HCT116 (cell line): ENCODE data around the gene OPN1SW. TPM values are rescaled to one million over a fixed set of nuclear protein-coding genes. Genes with fewer than 3 reads are reported as not detected.

Experiments used
- ATAC-seq: fragments of 200-7000 bp; cut with Tn5 transposase; 2 replicates; pipeline ENCODE4 v1.9.1; 2020; ENCODE audit warnings: mild to moderate bottlenecking, moderate library complexity
- BruUV-seq: library from RNA; stranded (reverse); fragments of 400-500 nt; replicated peaks from 2 replicates; lab custom pipeline; 2021; lab: Mats Ljungman, UMichigan
- CTCF ChIA-PET: fragments of 300-600 bp; sonication (Branson Sonifier 250); formaldehyde crosslinking; loops from one replicate; lab custom pipeline; 2021; ENCODE audit warnings: antibody characterized with exemption; lab: Charles Lee
- POLR2A ChIA-PET: fragments of 300-600, 350-600 bp; sonication (Branson Sonifier 250); formaldehyde crosslinking; loops from one replicate; lab custom pipeline; 2021; ENCODE audit warnings: antibody characterized with exemption; lab: Charles Lee
- RAD21 ChIA-PET, 2 experiments: fragments of 300-600 bp; sonication (Branson Sonifier 250); formaldehyde crosslinking; loops; one replicate each; lab custom pipeline; 2023; ENCODE audit warnings: low total read pairs in 2 of 2; ENCODE audit not compliant: uncharacterized antibody in 2 of 2, unreplicated experiment in 2 of 2, low non-redundant PET in 1 of 2; lab: Charles Lee
- DNase-seq: peaks from one replicate; pipeline ENCODE4 v3.0.0-alpha.2; 2010; ENCODE audit warnings: low read depth, low spot score
- H2AFZ ChIP-seq: fragments of 200-600 bp; shearing (Covaris generic), sonication (generic); 2 replicates; pipeline ENCODE4 v1.6.1; 2017; ENCODE audit warnings: low read depth, mixed run types, mixed read lengths, antibody characterized with exemption, low read length; ENCODE audit not compliant: poor library complexity, severe bottlenecking
- H3K27ac ChIP-seq: 2 replicates; pipeline ENCODE4 v1.5.1; 2012; ENCODE audit warnings: low read depth, low read length
- H3K27me3 ChIP-seq: fragments of 200-600 bp; sonication (generic); 2 replicates; pipeline ENCODE4 v1.6.1; 2016; ENCODE audit warnings: mixed run types, low read length, mixed read lengths; ENCODE audit not compliant: insufficient read depth
- H3K36me3 ChIP-seq, 2 experiments: fragments of 200-500 bp in 1 of 2; fragments of 200-600 bp in 1 of 2; sonication (Bioruptor generic) in 1 of 2; sonication (generic) in 1 of 2; 2 replicates each; pipeline versions ENCODE4 v1.5.1 to v1.6.1; 2014 to 2016; ENCODE audit warnings: low read length in 2 of 2, inconsistent platforms in 1 of 2, mixed read lengths in 1 of 2, mixed run types in 1 of 2; ENCODE audit not compliant: insufficient read depth in 2 of 2, control insufficient read depth in 1 of 2
- H3K4me1 ChIP-seq, 2 experiments: fragments of 200-600 bp in 1 of 2; sonication (generic) in 1 of 2; 2 replicates each; pipeline versions ENCODE4 v1.5.1 to v1.6.1; 2012 to 2017; ENCODE audit warnings: low read length in 2 of 2, inconsistent platforms in 1 of 2, mild to moderate bottlenecking in 1 of 2, mixed read lengths in 1 of 2, mixed run types in 1 of 2, moderate library complexity in 1 of 2; ENCODE audit not compliant: insufficient read depth in 2 of 2, control insufficient read depth in 1 of 2
- H3K4me2 ChIP-seq: fragments of 200-600 bp; sonication (generic); 2 replicates; pipeline ENCODE4 v1.6.1; 2017; ENCODE audit warnings: mixed run types, low read length, mixed read lengths
- H3K4me3 ChIP-seq, 2 experiments: fragments of 200-600 bp in 1 of 2; sonication (generic) in 1 of 2; replicated peaks in 1 of 2; 2 replicates each; pipeline ENCODE4 v1.5.1; 2011 to 2016; ENCODE audit warnings: low read length in 2 of 2, control low read depth in 1 of 2, low read depth in 1 of 2, mild to moderate bottlenecking in 1 of 2, mixed read lengths in 1 of 2, mixed run types in 1 of 2
- H3K79me2 ChIP-seq: fragments of 200-600 bp; sonication (generic); 2 replicates; pipeline ENCODE4 v1.6.1; 2017; ENCODE audit warnings: mild to moderate bottlenecking, mixed run types, low read length, moderate library complexity, mixed read lengths; ENCODE audit not compliant: insufficient read depth
- H3K9ac ChIP-seq: fragments of 200-600 bp; sonication (generic); 2 replicates; pipeline ENCODE4 v1.6.1; 2016; ENCODE audit warnings: low read length, mixed read lengths
- H3K9me2 ChIP-seq: fragments of 200-600 bp; sonication (generic), shearing (Covaris generic); 2 replicates; pipeline ENCODE4 v1.6.1; 2017; ENCODE audit warnings: mixed run types, mild to moderate bottlenecking, moderate library complexity; ENCODE audit not compliant: insufficient read depth
- H3K9me3 ChIP-seq, 2 experiments: fragments of 200-500 bp in 1 of 2; fragments of 200-600 bp in 1 of 2; sonication (Bioruptor generic) in 1 of 2; sonication (generic) in 1 of 2; 2 replicates each; pipeline ENCODE4 v1.6.1; 2014 to 2017; ENCODE audit warnings: low read length in 2 of 2, mixed read lengths in 2 of 2, inconsistent platforms in 1 of 2, low read depth in 1 of 2, mild to moderate bottlenecking in 1 of 2, mixed run types in 1 of 2, moderate library complexity in 1 of 2; ENCODE audit not compliant: control insufficient read depth in 1 of 2, insufficient read depth in 1 of 2
- H4K20me1 ChIP-seq: fragments of 200-600 bp; sonication (generic), shearing (Covaris generic); 2 replicates; pipeline ENCODE4 v1.6.1; 2017; ENCODE audit warnings: mixed run types, mild to moderate bottlenecking, moderate library complexity; ENCODE audit not compliant: insufficient read depth
- EZH2 ChIP-seq: fragments of 200-600 bp; sonication (generic); IDR thresholded peaks from 2 replicates; pipeline ENCODE4 v1.6.1; 2017; ENCODE audit warnings: antibody characterized with exemption, mixed run types
- FOSL1 ChIP-seq: IDR thresholded peaks from 2 replicates; pipeline ENCODE4 v1.6.1; 2012; ENCODE audit warnings: low read depth
- JUND ChIP-seq: IDR thresholded peaks from 2 replicates; pipeline ENCODE4 v1.6.1; 2012
- POLR2A ChIP-seq: IDR thresholded peaks from 2 replicates; pipeline ENCODE4 v1.7.0; 2011; ENCODE audit warnings: borderline replicate concordance; ENCODE audit not compliant: insufficient read depth, insufficient read length; ENCODE audit errors: extremely low read depth
- POLR2AphosphoS5 ChIP-seq: IDR thresholded peaks from 2 replicates; pipeline ENCODE4 v1.6.1; 2011; ENCODE audit warnings: mild to moderate bottlenecking, low read depth, low read length, moderate library complexity
- RAD21 ChIP-seq: IDR thresholded peaks from 2 replicates; pipeline ENCODE4 v1.6.1; 2012; ENCODE audit warnings: low read depth, mild to moderate bottlenecking
- SIN3A ChIP-seq: IDR thresholded peaks from 2 replicates; pipeline ENCODE4 v1.6.1; 2012; ENCODE audit warnings: low read depth
- SP1 ChIP-seq: IDR thresholded peaks from 2 replicates; pipeline ENCODE4 v1.6.1; 2012; ENCODE audit warnings: low read depth
- SRF ChIP-seq: IDR thresholded peaks from 2 replicates; pipeline ENCODE4 v1.6.1; 2012; ENCODE audit warnings: low read depth
- YY1 ChIP-seq: IDR thresholded peaks from 2 replicates; pipeline ENCODE4 v1.6.1; 2011; ENCODE audit warnings: low read length, low read depth, moderate library complexity, mild to moderate bottlenecking; ENCODE audit not compliant: insufficient replicate concordance; ENCODE audit errors: extremely low read depth
- intact Hi-C: fragments of 100-400 bp; cut with micrococcal nuclease; formaldehyde crosslinking; loops from 2 replicates; pipeline ENCODE4 v1.10.0; 2022
- total RNA-seq: library from RNA; stranded (reverse); gene quantifications from one replicate; pipeline ENCODE4 v1.2.1, GENCODE V29; 2021; ENCODE audit not compliant: unreplicated experiment
- TF ChIP-seq, protein P1 (sequence below): IDR thresholded peaks from 2 replicates; pipeline ENCODE4 v1.6.1; 2011; ENCODE audit warnings: mild to moderate bottlenecking, low read length, moderate library complexity; ENCODE audit not compliant: insufficient replicate concordance; ENCODE audit errors: extremely low read depth
- TF ChIP-seq, protein P2 (sequence below): IDR thresholded peaks from 2 replicates; pipeline ENCODE4 v1.6.1; 2012; ENCODE audit warnings: low read depth
- TF ChIP-seq, protein P3 (sequence below): IDR thresholded peaks from 2 replicates; pipeline ENCODE4 v1.6.1; 2012
- TF ChIP-seq, protein P4 (sequence below), 3 experiments: fragments of 200-600 bp in 1 of 3; sonication (generic) in 1 of 3; IDR thresholded peaks in 2 of 3; conservative IDR thresholded peaks in 1 of 3; 2 replicates each; pipeline ENCODE4 v1.5.1; 2012 to 2017; ENCODE audit warnings: low read depth in 2 of 3, low read length in 2 of 3, antibody characterized with exemption in 1 of 3, borderline replicate concordance in 1 of 3, control low read depth in 1 of 3, mild to moderate bottlenecking in 1 of 3, mixed read lengths in 1 of 3, mixed run types in 1 of 3, moderate library complexity in 1 of 3; ENCODE audit not compliant: insufficient read depth in 1 of 3

Gene OPN1SW
- total RNA-seq, 1 experiment from 2014 or later = not detected

DNA sequence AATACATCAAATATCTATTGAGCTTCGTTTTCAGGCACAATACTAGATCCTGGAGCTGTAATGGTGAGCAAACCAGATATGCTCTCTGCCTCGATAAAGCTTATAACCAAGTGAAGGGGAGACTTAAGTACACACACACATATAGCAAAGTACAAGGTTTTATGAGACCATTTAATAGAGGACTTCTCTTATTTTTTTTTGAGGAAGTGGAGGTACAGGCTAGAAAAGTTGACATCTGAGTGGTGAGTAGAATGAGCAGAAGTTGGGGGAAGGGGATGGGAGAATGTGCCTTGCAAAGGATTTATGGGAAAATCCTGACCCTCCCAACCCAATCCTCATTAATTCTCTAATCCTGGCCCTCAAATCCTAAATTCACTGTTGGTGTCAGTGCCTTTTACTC lies 23.9 kb upstream of the OPN1SW start:
- RAD21 ChIA-PET = no interaction called here
- no TSS peak for BruUV-seq
- Histone ChIP-seq H3K4me3 (no peak overlapping the region), H3K9ac (no peak overlapping the region), H3K27me3 (no peaks in the 10 kb centered on the region), H4K20me1 (no peaks in the 10 kb centered on the region), H3K36me3 (no peaks in the 10 kb centered on the region), H3K27ac (no peak overlapping the region), H3K79me2 (no peaks in the 10 kb centered on the region), H2AFZ (no peak overlapping the region), H3K4me2 (no peak overlapping the region), H3K9me3 (no peaks in the 10 kb centered on the region), H3K9me2 (no peaks in the 10 kb centered on the region), H3K4me1 (no peaks in the 10 kb centered on the region)
- CTCF ChIA-PET = no interaction called here
- intact Hi-C loops = no loop called here
- POLR2A ChIA-PET = no interaction called here
- no peak for ATAC-seq
- no peak for DNase-seq
- TF ChIP-seq, protein P1, sequence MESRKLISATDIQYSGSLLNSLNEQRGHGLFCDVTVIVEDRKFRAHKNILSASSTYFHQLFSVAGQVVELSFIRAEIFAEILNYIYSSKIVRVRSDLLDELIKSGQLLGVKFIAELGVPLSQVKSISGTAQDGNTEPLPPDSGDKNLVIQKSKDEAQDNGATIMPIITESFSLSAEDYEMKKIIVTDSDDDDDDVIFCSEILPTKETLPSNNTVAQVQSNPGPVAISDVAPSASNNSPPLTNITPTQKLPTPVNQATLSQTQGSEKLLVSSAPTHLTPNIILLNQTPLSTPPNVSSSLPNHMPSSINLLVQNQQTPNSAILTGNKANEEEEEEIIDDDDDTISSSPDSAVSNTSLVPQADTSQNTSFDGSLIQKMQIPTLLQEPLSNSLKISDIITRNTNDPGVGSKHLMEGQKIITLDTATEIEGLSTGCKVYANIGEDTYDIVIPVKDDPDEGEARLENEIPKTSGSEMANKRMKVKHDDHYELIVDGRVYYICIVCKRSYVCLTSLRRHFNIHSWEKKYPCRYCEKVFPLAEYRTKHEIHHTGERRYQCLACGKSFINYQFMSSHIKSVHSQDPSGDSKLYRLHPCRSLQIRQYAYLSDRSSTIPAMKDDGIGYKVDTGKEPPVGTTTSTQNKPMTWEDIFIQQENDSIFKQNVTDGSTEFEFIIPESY = no peak
- TF ChIP-seq RAD21 (no peak), YY1 (no peak), SP1 (no peak), EZH2 (no peak), SIN3A (no peak), POLR2A (no peak), SRF (no peak), FOSL1 (no peak), POLR2AphosphoS5 (no peak), JUND (no peak)
- TF ChIP-seq, protein P2, sequence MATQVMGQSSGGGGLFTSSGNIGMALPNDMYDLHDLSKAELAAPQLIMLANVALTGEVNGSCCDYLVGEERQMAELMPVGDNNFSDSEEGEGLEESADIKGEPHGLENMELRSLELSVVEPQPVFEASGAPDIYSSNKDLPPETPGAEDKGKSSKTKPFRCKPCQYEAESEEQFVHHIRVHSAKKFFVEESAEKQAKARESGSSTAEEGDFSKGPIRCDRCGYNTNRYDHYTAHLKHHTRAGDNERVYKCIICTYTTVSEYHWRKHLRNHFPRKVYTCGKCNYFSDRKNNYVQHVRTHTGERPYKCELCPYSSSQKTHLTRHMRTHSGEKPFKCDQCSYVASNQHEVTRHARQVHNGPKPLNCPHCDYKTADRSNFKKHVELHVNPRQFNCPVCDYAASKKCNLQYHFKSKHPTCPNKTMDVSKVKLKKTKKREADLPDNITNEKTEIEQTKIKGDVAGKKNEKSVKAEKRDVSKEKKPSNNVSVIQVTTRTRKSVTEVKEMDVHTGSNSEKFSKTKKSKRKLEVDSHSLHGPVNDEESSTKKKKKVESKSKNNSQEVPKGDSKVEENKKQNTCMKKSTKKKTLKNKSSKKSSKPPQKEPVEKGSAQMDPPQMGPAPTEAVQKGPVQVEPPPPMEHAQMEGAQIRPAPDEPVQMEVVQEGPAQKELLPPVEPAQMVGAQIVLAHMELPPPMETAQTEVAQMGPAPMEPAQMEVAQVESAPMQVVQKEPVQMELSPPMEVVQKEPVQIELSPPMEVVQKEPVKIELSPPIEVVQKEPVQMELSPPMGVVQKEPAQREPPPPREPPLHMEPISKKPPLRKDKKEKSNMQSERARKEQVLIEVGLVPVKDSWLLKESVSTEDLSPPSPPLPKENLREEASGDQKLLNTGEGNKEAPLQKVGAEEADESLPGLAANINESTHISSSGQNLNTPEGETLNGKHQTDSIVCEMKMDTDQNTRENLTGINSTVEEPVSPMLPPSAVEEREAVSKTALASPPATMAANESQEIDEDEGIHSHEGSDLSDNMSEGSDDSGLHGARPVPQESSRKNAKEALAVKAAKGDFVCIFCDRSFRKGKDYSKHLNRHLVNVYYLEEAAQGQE = no peak
- TF ChIP-seq, protein P3, sequence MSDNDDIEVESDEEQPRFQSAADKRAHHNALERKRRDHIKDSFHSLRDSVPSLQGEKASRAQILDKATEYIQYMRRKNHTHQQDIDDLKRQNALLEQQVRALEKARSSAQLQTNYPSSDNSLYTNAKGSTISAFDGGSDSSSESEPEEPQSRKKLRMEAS = no peak
- TF ChIP-seq, protein P4, sequence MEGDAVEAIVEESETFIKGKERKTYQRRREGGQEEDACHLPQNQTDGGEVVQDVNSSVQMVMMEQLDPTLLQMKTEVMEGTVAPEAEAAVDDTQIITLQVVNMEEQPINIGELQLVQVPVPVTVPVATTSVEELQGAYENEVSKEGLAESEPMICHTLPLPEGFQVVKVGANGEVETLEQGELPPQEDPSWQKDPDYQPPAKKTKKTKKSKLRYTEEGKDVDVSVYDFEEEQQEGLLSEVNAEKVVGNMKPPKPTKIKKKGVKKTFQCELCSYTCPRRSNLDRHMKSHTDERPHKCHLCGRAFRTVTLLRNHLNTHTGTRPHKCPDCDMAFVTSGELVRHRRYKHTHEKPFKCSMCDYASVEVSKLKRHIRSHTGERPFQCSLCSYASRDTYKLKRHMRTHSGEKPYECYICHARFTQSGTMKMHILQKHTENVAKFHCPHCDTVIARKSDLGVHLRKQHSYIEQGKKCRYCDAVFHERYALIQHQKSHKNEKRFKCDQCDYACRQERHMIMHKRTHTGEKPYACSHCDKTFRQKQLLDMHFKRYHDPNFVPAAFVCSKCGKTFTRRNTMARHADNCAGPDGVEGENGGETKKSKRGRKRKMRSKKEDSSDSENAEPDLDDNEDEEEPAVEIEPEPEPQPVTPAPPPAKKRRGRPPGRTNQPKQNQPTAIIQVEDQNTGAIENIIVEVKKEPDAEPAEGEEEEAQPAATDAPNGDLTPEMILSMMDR (IDR thresholded peaks at IDR 0.05 in 2 of 3, conservative IDR thresholded peaks at IDR 0.05 in 1 of 3; ENCODE audit: borderline replicate concordance in 1 of 3, insufficient read depth in 1 of 3, low read depth in 2 of 3, low read length in 2 of 3) = no peak
